ENCODE data around the gene MIA2. TPM values are rescaled to one million over a fixed set of nuclear protein-coding genes. Genes with fewer than 3 reads are reported as not detected.
A peak's percentile ranks its signal among the peaks of the same experiment; 100 is the strongest.

Gene MIA2
- polyA plus RNA-seq, 4 donors = 55.3 to 264 (median 210) TPM

DNA sequence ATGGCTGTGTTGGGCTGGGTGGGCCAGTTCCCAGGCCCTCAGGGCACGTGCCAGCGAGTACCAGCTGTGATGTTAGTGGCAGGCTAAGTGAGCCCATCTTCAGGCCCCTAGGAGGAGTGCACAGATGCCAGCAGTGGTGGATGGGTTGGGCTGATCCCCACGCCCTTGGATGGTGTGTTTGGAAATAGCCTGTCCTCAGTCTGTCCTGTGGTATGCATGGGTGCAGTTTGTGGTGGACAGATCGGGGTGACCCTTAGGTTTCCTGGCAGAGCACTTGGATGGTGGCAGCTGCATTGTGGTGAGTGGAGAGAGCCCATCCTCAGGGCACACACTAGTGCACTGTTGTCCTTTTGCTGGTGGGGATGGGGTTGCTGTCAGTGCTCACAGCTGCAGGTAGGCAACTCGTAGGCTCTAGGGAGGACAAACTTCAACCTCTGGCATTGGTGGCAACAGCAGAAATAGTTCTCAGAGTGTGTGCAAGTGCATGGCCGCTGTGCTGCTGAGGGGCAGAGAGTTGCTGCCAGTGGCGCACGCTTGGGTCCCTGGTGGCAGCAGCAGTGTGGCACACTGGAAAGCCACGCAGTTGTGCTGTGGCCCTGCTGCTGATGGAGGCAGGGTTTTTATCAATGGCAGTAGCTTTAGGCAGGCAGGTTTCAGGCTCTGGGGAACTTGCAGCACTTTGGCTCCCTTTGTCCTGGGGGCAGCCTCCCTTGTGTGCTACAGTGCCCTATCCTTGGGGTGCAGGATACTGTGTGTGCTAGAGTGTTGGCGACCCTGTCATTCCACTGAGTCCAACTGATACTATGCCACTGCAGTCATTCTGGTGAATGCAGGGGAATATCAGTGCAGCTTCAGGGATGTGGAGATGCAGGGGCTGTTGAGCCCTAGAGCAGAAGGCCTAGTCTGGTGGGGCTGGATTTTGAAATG lies 133.0 kb downstream of the MIA2 start:
- Histone ChIP-seq H3K4me3 (ENCODE audit: low read depth in 1 of 3, low read length in 3 of 3) (no peak overlapping the region), H3K36me3 (ENCODE audit: control insufficient read depth in 3 of 3, insufficient read depth in 2 of 3, low read depth in 1 of 3, low read length in 3 of 3) (peaks cover 2 to 29% (median 5%) of the 10 kb centered on the region in 3 donors), H3K9me3 (ENCODE audit: control insufficient read depth in 2 of 2, insufficient read depth in 1 of 2, low read depth in 1 of 2, low read length in 1 of 2) (peaks cover 0 to 4% of the 10 kb centered on the region in 2 donors), H3K27ac (ENCODE audit: low read depth in 1 of 3, low read length in 2 of 3) (no peak overlapping the region), H3K4me1 (ENCODE audit: control insufficient read depth in 3 of 3, insufficient read depth in 2 of 3, low read depth in 1 of 3, low read length in 2 of 3) (no peaks in the 10 kb centered on the region), H3K27me3 (ENCODE audit: control insufficient read depth in 3 of 3, insufficient read depth in 3 of 3, low read length in 3 of 3) (no peaks in the 10 kb centered on the region)
- FAIRE-seq (no peak), DNase-seq (no peak)
- WGBS, 3 donors = 96 to 97% (median 96%) methylated on average over 10 of the region's 10 CpGs

DNA sequence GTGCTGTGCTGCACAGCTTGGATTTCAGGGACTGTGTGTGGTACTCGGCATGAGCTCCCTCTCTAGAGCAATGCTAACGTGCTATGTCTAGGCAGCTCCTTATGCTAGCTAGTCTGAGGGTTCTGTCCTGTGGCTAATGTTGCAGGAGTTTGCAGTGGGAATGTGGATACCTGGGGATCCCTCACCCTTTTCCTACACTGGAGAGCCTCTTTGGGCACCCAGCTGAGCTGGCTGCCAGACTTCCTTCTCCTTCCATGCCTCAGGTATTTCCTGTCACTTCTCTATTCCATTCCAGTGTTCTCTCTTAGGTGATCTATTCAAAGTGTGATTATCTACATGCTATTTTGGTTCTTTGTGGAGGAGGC lies 133.7 kb downstream of the MIA2 start:
- no peaks in the 10 kb centered on the region for H3K4me1 ChIP-seq (ENCODE audit: control insufficient read depth in 3 of 3, insufficient read depth in 2 of 3, low read depth in 1 of 3, low read length in 2 of 3)
- H3K9me3 ChIP-seq (ENCODE audit: control insufficient read depth in 2 of 2, insufficient read depth in 1 of 2, low read depth in 1 of 2, low read length in 1 of 2) = peaks cover 0 to 4% of the 10 kb centered on the region in 2 donors
- 85 to 97% (median 97%) methylated on average over 2 of the region's 2 CpGs for WGBS, 3 donors
- no peaks in the 10 kb centered on the region for H3K27me3 ChIP-seq (ENCODE audit: control insufficient read depth in 3 of 3, insufficient read depth in 3 of 3, low read length in 3 of 3)
- no peak overlapping the region for H3K27ac ChIP-seq (ENCODE audit: low read depth in 1 of 3, low read length in 2 of 3)
- no peak for DNase-seq
- FAIRE-seq = no peak
- peaks cover 2 to 29% (median 5%) of the 10 kb centered on the region in 3 donors for H3K36me3 ChIP-seq (ENCODE audit: control insufficient read depth in 3 of 3, insufficient read depth in 2 of 3, low read depth in 1 of 3, low read length in 3 of 3)
- H3K4me3 ChIP-seq (ENCODE audit: low read depth in 1 of 3, low read length in 3 of 3) = no peak overlapping the region

DNA sequence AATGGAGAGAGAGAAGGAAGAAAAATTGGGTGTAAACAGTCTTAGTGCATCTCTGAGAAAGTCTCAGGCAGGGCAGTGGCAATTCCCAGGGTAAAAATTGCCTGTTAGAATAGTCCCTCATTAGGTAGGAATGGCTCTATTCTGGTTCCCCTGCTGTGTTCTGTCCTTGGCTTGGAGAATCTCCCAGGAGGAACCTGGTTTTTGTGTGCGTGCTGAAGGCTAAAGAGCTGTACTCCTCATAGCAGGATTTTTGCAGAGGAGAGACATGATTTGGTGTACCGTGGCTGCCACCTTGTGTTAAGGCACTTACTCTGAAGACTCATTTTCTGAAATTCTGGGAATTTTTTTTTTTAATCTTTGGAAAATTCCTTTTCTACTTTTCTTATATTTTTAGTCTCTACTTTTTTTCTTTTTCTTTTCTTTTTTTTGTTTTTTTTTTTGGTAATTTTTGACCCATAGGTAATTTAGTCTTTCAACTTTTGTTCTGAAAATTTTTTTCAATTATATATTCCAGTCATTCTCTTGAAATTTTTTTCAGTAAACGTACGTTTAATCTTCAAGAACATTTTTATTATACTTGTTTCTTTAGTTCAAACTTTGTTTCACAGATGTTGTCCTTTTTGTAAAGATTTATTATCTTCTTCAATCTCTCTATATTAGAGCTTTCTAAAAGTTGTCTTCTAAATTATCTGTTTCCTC lies 134.7 kb downstream of the MIA2 start:
- peak; percentile 96 for FAIRE-seq
- peaks cover 0 to 4% of the 10 kb centered on the region in 2 donors for H3K9me3 ChIP-seq (ENCODE audit: control insufficient read depth in 2 of 2, insufficient read depth in 1 of 2, low read depth in 1 of 2, low read length in 1 of 2)
- peaks cover 2 to 26% (median 5%) of the 10 kb centered on the region in 3 donors for H3K36me3 ChIP-seq (ENCODE audit: control insufficient read depth in 3 of 3, insufficient read depth in 2 of 3, low read depth in 1 of 3, low read length in 3 of 3)
- no peak overlapping the region for H3K4me3 ChIP-seq (ENCODE audit: low read depth in 1 of 3, low read length in 3 of 3)
- peak; percentile 30 to 57 for DNase-seq
- H3K27ac ChIP-seq (ENCODE audit: low read depth in 1 of 3, low read length in 2 of 3) = peak overlapping the region in 1 of 3 donors; percentile 11
- no peaks in the 10 kb centered on the region for H3K4me1 ChIP-seq (ENCODE audit: control insufficient read depth in 3 of 3, insufficient read depth in 2 of 3, low read depth in 1 of 3, low read length in 2 of 3)
- no peaks in the 10 kb centered on the region for H3K27me3 ChIP-seq (ENCODE audit: control insufficient read depth in 3 of 3, insufficient read depth in 3 of 3, low read length in 3 of 3)
- WGBS, 3 donors = 63 to 66% (median 63%) methylated on average over 4 of the region's 4 CpGs

DNA sequence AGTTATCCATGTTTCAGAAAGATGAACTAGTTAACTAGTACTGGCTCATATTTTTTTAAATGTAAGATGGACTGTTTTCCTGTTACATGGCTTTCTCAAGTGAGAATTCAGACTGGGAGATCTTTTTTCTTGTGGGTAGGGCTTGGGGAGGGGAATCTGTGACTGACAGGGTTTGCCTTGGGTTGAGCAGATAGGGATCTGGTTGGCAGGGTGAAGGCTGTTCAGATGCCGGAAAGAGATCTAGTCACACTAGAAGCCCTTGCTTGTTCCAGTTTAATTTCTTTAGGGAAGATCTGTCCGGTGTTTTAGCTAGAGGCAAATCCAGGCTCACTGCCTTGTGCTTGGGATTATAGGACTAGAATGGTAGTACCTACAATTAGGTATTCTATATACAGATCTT lies 135.3 kb downstream of the MIA2 start:
- WGBS, 3 donors = 90 to 97% (median 93%) methylated on average over 2 of the region's 2 CpGs
- Histone ChIP-seq H3K27me3 (ENCODE audit: control insufficient read depth in 3 of 3, insufficient read depth in 3 of 3, low read length in 3 of 3) (no peaks in the 10 kb centered on the region), H3K4me1 (ENCODE audit: control insufficient read depth in 3 of 3, insufficient read depth in 2 of 3, low read depth in 1 of 3, low read length in 2 of 3) (no peaks in the 10 kb centered on the region), H3K27ac (ENCODE audit: low read depth in 1 of 3, low read length in 2 of 3) (no peak overlapping the region), H3K36me3 (ENCODE audit: control insufficient read depth in 3 of 3, insufficient read depth in 2 of 3, low read depth in 1 of 3, low read length in 3 of 3) (peaks cover 2 to 26% (median 6%) of the 10 kb centered on the region in 3 donors), H3K4me3 (ENCODE audit: low read depth in 1 of 3, low read length in 3 of 3) (no peak overlapping the region), H3K9me3 (ENCODE audit: control insufficient read depth in 2 of 2, insufficient read depth in 1 of 2, low read depth in 1 of 2, low read length in 1 of 2) (peaks cover 0 to 4% of the 10 kb centered on the region in 2 donors)
- FAIRE-seq (no peak), DNase-seq (no peak)

DNA sequence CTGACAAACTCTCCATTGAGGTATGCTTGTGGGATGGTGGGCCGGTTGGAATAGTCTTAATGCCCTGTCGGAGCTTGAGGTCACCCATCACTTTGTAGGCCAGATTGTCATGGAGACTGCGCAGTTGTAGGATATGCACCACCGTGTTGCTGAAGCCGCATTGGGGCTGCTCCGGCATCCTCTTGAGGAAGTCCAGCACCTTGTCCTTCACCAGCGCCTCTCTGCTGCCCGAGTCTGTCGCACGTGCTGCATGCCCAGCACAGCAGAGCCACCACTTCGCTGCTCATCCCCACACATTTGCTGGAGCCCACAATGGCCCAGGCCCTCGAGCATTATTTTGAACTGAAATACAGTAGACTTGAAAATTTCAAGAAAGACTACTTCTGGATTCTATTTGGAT lies 136.7 kb downstream of the MIA2 start:
- DNase-seq (no peak), FAIRE-seq (no peak)
- 94 to 97% (median 95%) methylated on average over 12 of the region's 12 CpGs for WGBS, 3 donors
- no peaks in the 10 kb centered on the region for H3K9me3 ChIP-seq (ENCODE audit: control insufficient read depth in 2 of 2, insufficient read depth in 1 of 2, low read depth in 1 of 2, low read length in 1 of 2)
- H3K27me3 ChIP-seq (ENCODE audit: control insufficient read depth in 3 of 3, insufficient read depth in 3 of 3, low read length in 3 of 3) = no peaks in the 10 kb centered on the region
- no peak overlapping the region for H3K4me3 ChIP-seq (ENCODE audit: low read depth in 1 of 3, low read length in 3 of 3)
- no peak overlapping the region for H3K27ac ChIP-seq (ENCODE audit: low read depth in 1 of 3, low read length in 2 of 3)
- peaks cover 0 to 25% (median 6%) of the 10 kb centered on the region in 3 donors for H3K36me3 ChIP-seq (ENCODE audit: control insufficient read depth in 3 of 3, insufficient read depth in 2 of 3, low read depth in 1 of 3, low read length in 3 of 3)
- H3K4me1 ChIP-seq (ENCODE audit: control insufficient read depth in 3 of 3, insufficient read depth in 2 of 3, low read depth in 1 of 3, low read length in 2 of 3) = no peaks in the 10 kb centered on the region

DNA sequence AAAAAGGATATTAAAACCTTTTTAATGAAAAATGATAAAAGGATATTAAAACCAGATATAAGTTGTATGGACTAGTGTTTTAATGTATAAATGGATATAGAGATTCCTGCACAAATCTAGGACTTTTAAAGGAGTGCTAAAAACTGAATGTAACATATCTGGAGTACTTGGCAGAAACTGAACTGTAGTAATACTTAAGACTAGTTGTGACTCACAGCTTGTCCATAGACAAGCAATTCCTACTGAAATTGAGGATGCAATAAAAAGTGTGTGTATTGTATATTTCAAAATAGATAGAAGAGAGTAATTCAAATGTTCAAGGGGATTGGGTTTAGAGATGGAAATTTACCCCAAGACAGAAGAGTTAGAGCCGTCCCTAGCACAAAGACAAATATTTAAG lies 138.9 kb downstream of the MIA2 start:
- no peak for FAIRE-seq
- 95 to 100% (median 96%) methylated on average over 1 of the region's 1 CpG for WGBS, 3 donors
- Histone ChIP-seq H3K4me1 (ENCODE audit: control insufficient read depth in 3 of 3, insufficient read depth in 2 of 3, low read depth in 1 of 3, low read length in 2 of 3) (no peaks in the 10 kb centered on the region), H3K36me3 (ENCODE audit: control insufficient read depth in 3 of 3, insufficient read depth in 2 of 3, low read depth in 1 of 3, low read length in 3 of 3) (peaks cover 0 to 10% (median 6%) of the 10 kb centered on the region in 3 donors), H3K4me3 (ENCODE audit: low read depth in 1 of 3, low read length in 3 of 3) (no peak overlapping the region), H3K9me3 (ENCODE audit: control insufficient read depth in 2 of 2, insufficient read depth in 1 of 2, low read depth in 1 of 2, low read length in 1 of 2) (no peaks in the 10 kb centered on the region), H3K27ac (ENCODE audit: low read depth in 1 of 3, low read length in 2 of 3) (no peak overlapping the region), H3K27me3 (ENCODE audit: control insufficient read depth in 3 of 3, insufficient read depth in 3 of 3, low read length in 3 of 3) (no peaks in the 10 kb centered on the region)
- no peak for DNase-seq

DNA sequence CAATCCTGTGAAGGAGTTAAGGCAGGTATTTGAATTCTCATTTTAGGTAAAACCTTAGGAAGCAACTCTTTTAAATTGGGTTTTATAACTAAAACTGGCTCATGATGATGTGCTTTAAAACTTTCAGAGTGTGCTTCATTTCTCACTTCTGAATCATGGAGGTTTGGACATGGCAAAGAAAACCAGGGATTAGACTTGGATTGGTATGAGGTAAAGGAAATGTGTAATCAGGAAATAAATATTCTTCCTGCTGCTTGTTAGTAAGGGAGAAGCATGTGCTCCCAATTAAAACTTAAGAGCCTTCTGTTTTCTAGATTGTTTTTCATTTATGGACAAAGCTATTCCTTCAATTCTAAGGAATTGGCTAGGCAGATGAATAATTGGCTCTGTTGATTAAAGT lies 141.1 kb downstream of the MIA2 start:
- no peaks in the 10 kb centered on the region for H3K9me3 ChIP-seq (ENCODE audit: control insufficient read depth in 2 of 2, insufficient read depth in 1 of 2, low read depth in 1 of 2, low read length in 1 of 2)

DNA sequence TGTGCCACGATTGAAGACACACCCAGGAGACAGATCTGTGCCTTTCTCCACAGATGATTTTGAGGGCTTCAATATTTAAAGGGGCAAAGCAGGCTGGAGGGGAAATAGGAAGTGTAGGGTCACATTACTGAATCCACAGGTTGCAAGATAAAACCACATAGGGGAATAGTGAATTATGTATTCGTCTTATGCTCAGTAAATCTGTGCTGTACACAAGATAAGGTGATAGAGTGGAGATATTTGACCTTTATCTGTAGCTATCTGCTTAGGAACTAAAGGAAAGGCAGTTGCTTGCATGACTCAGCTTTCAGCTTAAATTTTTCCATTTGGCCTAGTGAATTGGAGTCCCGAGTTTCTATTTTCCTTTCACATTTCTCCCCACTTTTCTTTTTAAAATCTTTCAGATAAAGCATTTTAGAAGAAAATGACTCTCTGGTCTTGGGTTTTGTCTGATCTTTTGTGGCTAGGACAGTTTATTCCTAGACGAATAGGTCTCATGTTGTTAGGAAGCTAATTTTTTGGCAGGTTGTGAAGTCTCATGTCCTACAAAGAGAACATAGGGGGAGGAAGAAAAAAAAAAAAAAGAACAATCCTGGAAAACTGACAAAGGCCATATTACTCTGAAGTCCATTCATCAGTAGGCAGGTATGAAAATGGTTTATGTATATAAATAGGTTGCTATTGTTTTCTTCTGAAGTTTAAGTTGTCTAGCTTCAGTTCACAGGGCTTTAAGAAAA lies 143.1 kb downstream of the MIA2 start:
- FAIRE-seq (no peak), DNase-seq (peak in 1 of 2 donors; percentile 8)
- 39 to 49% (median 39%) methylated on average over 4 of the region's 4 CpGs for WGBS, 3 donors
- Histone ChIP-seq H3K36me3 (ENCODE audit: control insufficient read depth in 3 of 3, insufficient read depth in 2 of 3, low read depth in 1 of 3, low read length in 3 of 3) (peaks cover 0 to 3% (median 1%) of the 10 kb centered on the region in 3 donors), H3K27ac (ENCODE audit: low read depth in 1 of 3, low read length in 2 of 3) (no peak overlapping the region), H3K4me1 (ENCODE audit: control insufficient read depth in 3 of 3, insufficient read depth in 2 of 3, low read depth in 1 of 3, low read length in 2 of 3) (no peaks in the 10 kb centered on the region), H3K27me3 (ENCODE audit: control insufficient read depth in 3 of 3, insufficient read depth in 3 of 3, low read length in 3 of 3) (no peaks in the 10 kb centered on the region), H3K4me3 (ENCODE audit: low read depth in 1 of 3, low read length in 3 of 3) (no peak overlapping the region), H3K9me3 (ENCODE audit: control insufficient read depth in 2 of 2, insufficient read depth in 1 of 2, low read depth in 1 of 2, low read length in 1 of 2) (no peaks in the 10 kb centered on the region)

More for the DNA sequence above, 141.1 kb downstream of the MIA2 start:
- Histone ChIP-seq H3K4me3 (ENCODE audit: low read depth in 1 of 3, low read length in 3 of 3) (no peak overlapping the region), H3K36me3 (ENCODE audit: control insufficient read depth in 3 of 3, insufficient read depth in 2 of 3, low read depth in 1 of 3, low read length in 3 of 3) (peaks cover 0 to 10% (median 6%) of the 10 kb centered on the region in 3 donors), H3K27me3 (ENCODE audit: control insufficient read depth in 3 of 3, insufficient read depth in 3 of 3, low read length in 3 of 3) (no peaks in the 10 kb centered on the region), H3K4me1 (ENCODE audit: control insufficient read depth in 3 of 3, insufficient read depth in 2 of 3, low read depth in 1 of 3, low read length in 2 of 3) (no peaks in the 10 kb centered on the region), H3K27ac (ENCODE audit: low read depth in 1 of 3, low read length in 2 of 3) (no peak overlapping the region)
- DNase-seq = no peak
- FAIRE-seq = no peak

Measured in small intestine (tissue), 7 donors.